SJCRH30 (cell line): ENCODE results near the gene GPR21. TPM values are rescaled to one million over a fixed set of nuclear protein-coding genes. Genes with fewer than 3 reads are reported as not detected.

Experiments
- DNase-seq, 2 experiments: peaks; one replicate each; pipeline ENCODE4 v3.0.0-alpha.2; 2015 to 2020
- H3K27ac ChIP-seq: fragments of 250-450 bp; sonication (Bioruptor Pico); 2 replicates; pipeline ENCODE4 v1.5.1; 2020; ENCODE audit warnings: mild to moderate bottlenecking, moderate library complexity
- H3K27me3 ChIP-seq: fragments of 250-450 bp; sonication (Bioruptor Pico); 2 replicates; pipeline ENCODE4 v1.5.1; 2020; ENCODE audit warnings: mild to moderate bottlenecking, moderate library complexity
- H3K36me3 ChIP-seq: fragments of 250-450 bp; sonication (Bioruptor Pico); 2 replicates; pipeline ENCODE4 v1.5.1; 2020; ENCODE audit warnings: mild to moderate bottlenecking, moderate library complexity
- H3K4me1 ChIP-seq: fragments of 250-450 bp; sonication (Bioruptor Pico); 2 replicates; pipeline ENCODE4 v1.5.1; 2020; ENCODE audit warnings: mild to moderate bottlenecking, moderate library complexity
- H3K4me3 ChIP-seq: fragments of 250-450 bp; sonication (Bioruptor Pico); 2 replicates; pipeline ENCODE4 v1.5.1; 2020; ENCODE audit warnings: mild to moderate bottlenecking, moderate library complexity
- H3K9me3 ChIP-seq: fragments of 250-450 bp; sonication (Bioruptor Pico); replicated peaks from 2 replicates; pipeline ENCODE4 v1.5.1; 2020; ENCODE audit warnings: mild to moderate bottlenecking, moderate library complexity
- total RNA-seq: library from RNA; depleted of rRNA; stranded (reverse); fragments of >200 nt; shearing (Covaris generic); gene quantifications from 2 replicates; pipeline ENCODE4 v1.2.3, GENCODE V29; 2014; rRNA removed

GPR21 gene
- 0.68 and 1.7 TPM in 2 replicates for total RNA-seq

DNA sequence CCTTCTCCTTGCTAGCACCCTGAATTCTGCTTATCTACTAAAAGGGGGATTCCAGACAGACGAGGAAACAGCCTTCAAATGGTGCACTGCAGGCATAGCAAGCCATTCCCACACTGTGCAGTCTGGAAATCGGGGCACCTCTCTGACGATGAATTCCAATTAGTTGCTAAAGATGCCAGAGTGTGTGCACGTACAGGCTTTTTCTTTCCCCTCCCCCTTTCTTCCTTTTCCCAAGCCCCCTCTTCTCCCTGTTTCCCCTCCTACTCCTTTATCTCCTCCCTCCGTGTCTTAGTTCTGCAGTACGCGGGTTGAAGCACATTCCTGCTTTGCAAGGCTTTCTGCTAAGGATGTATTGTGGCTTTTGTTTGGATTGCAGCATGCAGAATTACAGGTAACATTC, at the start of gene GPR21:
TSS of gene GPR21 (plus strand) at position 316 of the 400 bp plus-strand sequence. CDS start 900 bp downstream, outside the sequence.
- H3K27ac ChIP-seq = peak within 1 kb of the TSS; percentile 40
- H3K9me3 ChIP-seq = no peaks in the 10 kb centered on the region
- no peaks in the 10 kb centered on the region for H3K27me3 ChIP-seq
- peak within 1 kb of the TSS; percentile 11; the same call in 1 of the 2 replicates for H3K4me3 ChIP-seq
- DNase-seq = peak in 1 of 2 experiments; percentile 15
- H3K36me3 ChIP-seq = peaks cover 10% of the 10 kb centered on the region; the same call in 1 of the 2 replicates
- peaks cover 26% of the 10 kb centered on the region for H3K4me1 ChIP-seq

GRCh38 chr9:122986010-122986409, 47.5 kb upstream of the GPR21 start:
- H3K27ac ChIP-seq = no peak overlapping the region
- H3K4me1 ChIP-seq = no peaks in the 10 kb centered on the region
- no peaks in the 10 kb centered on the region for H3K9me3 ChIP-seq
- peaks cover 44% of the 10 kb centered on the region for H3K36me3 ChIP-seq
- H3K27me3 ChIP-seq = no peaks in the 10 kb centered on the region
- DNase-seq = no peak
- no peak overlapping the region for H3K4me3 ChIP-seq

GRCh38 chr9:122988141-122988540, 45.3 kb upstream of the GPR21 start:
- Histone ChIP-seq H3K27me3 (no peaks in the 10 kb centered on the region), H3K9me3 (no peaks in the 10 kb centered on the region), H3K4me1 (no peaks in the 10 kb centered on the region), H3K4me3 (no peak overlapping the region), H3K27ac (no peak overlapping the region), H3K36me3 (peaks cover 52% of the 10 kb centered on the region)
- DNase-seq = no peak

DNA sequence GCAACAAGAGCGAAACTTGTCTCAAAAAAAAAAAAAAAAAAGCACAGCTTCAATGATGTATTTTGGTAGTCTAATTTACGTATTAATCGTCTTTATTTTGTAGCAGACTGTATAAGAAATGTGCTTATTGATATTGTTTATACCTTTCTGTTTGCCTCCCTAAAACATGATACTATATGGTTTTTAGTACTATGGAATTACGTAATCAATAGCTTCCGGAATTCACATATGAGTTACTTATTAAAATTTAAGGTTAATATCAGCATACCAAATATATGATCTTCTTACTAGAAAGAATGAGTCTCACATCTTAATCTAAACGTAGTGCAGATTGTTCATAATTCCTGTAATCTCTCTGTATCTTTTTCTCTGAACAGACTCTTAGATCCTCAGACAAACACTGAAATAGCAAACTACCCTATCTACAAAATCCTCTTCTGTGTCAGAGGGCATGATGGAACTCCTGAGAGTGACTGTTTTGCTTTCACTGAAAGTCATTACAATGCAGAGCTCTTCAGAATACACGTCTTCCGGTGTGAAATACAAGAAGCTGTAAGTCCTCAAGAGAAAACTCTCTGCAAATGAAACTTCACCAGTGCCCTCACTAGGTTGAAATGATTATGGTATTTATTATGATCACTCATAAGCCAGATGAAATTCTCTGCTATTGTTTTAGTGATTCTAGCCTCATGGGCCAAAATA, 44.4 kb upstream of the GPR21 start:
- no peak for DNase-seq
- Histone ChIP-seq H3K4me1 (no peaks in the 10 kb centered on the region), H3K9me3 (no peaks in the 10 kb centered on the region), H3K27ac (no peak overlapping the region), H3K27me3 (no peaks in the 10 kb centered on the region), H3K36me3 (peaks cover 51% of the 10 kb centered on the region), H3K4me3 (no peak overlapping the region)

GRCh38 chr9:122991370-122991830, 42.1 kb upstream of the GPR21 start:
- Histone ChIP-seq H3K27me3 (no peaks in the 10 kb centered on the region), H3K36me3 (peaks cover 42% of the 10 kb centered on the region), H3K4me1 (no peaks in the 10 kb centered on the region), H3K4me3 (no peak overlapping the region), H3K9me3 (no peaks in the 10 kb centered on the region), H3K27ac (no peak overlapping the region)
- peak; percentile 25 to 60 for DNase-seq

GRCh38 chr9:122996586-122996985, 36.9 kb upstream of the GPR21 start:
- H3K4me1 ChIP-seq = peaks cover 2% of the 10 kb centered on the region; the same call in 1 of the 2 replicates
- H3K36me3 ChIP-seq = peaks cover 53% of the 10 kb centered on the region

GRCh38 chr9:122998448-122998847, 35.0 kb upstream of the GPR21 start:
- no peak overlapping the region for H3K27ac ChIP-seq
- H3K36me3 ChIP-seq = peaks cover 59% of the 10 kb centered on the region
- DNase-seq = no peak

More at GRCh38 chr9:122996586-122996985, 36.9 kb upstream of the GPR21 start:
- H3K4me3 ChIP-seq = no peak overlapping the region
- H3K27me3 ChIP-seq = no peaks in the 10 kb centered on the region
- no peak for DNase-seq
- no peaks in the 10 kb centered on the region for H3K9me3 ChIP-seq
- H3K27ac ChIP-seq = no peak overlapping the region

DNA sequence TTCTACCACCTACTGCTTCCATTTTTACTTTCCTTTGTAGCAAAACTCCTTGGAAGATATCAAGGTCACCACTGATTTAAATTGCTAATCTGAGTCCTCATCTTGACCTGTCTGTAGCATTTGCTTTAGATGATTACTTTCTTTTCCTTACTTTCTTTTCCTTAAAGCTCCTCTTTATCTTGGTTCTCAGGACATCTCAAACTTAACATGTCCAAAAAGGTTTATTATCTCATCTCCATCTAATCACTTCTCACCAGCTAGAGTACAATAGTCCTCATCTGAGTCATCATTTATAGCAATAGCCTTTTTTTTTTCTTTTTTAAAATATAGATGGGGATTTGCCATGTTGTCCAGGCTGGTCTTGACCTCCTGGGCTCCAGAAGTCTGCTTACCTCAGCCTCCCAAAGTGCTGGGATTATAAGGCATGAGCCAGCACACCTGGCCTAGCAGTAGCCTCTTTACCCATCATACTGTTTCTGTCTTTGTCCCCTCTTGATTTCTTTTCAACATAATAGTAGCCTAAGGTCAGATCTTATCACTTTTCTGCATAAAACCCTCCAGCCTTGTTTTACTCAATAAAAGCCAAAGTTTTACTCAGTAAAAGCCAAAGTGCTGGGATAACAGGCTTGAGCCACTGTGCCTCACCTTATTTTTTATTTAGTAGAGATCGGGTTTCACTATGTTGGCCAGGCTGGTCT, 32.9 kb upstream of the GPR21 start:
- no peaks in the 10 kb centered on the region for H3K9me3 ChIP-seq
- peaks cover 69% of the 10 kb centered on the region for H3K36me3 ChIP-seq
- H3K4me1 ChIP-seq = peaks cover 2% of the 10 kb centered on the region; the same call in 1 of the 2 replicates
- no peak overlapping the region for H3K4me3 ChIP-seq
- no peaks in the 10 kb centered on the region for H3K27me3 ChIP-seq
- DNase-seq = no peak
- no peak overlapping the region for H3K27ac ChIP-seq

More at GRCh38 chr9:122998448-122998847, 35.0 kb upstream of the GPR21 start:
- no peak overlapping the region for H3K4me3 ChIP-seq
- H3K9me3 ChIP-seq = no peaks in the 10 kb centered on the region
- H3K27me3 ChIP-seq = no peaks in the 10 kb centered on the region
- H3K4me1 ChIP-seq = peaks cover 2% of the 10 kb centered on the region; the same call in 1 of the 2 replicates

DNA sequence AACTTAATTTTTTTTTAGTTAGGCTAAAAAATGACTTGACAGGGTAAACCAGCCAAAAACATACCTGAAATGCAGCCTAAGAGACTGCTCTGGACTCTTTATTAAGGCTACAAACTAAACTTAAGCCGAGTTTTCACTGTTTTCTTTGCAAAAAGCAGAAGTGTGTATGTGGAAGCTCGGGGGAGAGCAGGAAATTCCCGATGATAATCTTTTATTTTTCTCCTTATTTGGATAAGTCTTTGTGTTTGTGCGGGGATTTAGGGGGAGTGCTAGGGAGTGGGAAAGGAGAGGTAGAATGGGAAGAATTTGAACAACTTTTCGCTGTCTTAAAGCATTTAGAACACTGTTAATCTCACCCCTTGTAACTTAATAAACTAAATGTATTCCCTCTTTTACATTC, 30.7 kb upstream of the GPR21 start:
- no peaks in the 10 kb centered on the region for H3K27me3 ChIP-seq
- H3K27ac ChIP-seq = no peak overlapping the region
- peaks cover 54% of the 10 kb centered on the region for H3K36me3 ChIP-seq
- no peak overlapping the region for H3K4me3 ChIP-seq
- DNase-seq = no peak
- peaks cover under 1% of the 10 kb centered on the region; the same call in 1 of the 2 replicates for H3K4me1 ChIP-seq
- H3K9me3 ChIP-seq = no peaks in the 10 kb centered on the region

GRCh38 chr9:123003466-123003865, 30.0 kb upstream of the GPR21 start:
- no peak overlapping the region for H3K27ac ChIP-seq
- DNase-seq = no peak
- H3K27me3 ChIP-seq = no peaks in the 10 kb centered on the region
- no peaks in the 10 kb centered on the region for H3K4me1 ChIP-seq
- no peaks in the 10 kb centered on the region for H3K9me3 ChIP-seq
- H3K4me3 ChIP-seq = no peak overlapping the region
- peaks cover 50% of the 10 kb centered on the region for H3K36me3 ChIP-seq

DNA sequence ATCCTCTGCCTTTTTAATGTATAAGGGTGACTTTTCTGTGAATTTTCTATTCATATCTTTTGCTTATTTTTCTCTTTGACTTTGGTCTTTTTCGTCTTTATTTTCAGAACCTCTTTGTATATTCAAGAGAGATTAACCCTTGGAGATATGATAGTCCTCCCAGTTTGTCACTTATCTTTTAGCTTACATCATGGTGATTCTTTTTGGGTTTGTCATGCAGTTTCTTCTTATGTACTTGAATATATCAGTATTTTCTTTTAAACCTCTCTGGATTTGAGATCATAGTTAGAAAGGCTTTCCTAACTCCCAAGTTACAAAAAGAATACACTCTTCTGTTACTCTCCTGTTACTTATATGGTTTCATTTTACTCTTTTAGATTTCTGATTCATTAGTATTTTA, 27.5 kb upstream of the GPR21 start:
- Histone ChIP-seq H3K27me3 (no peaks in the 10 kb centered on the region), H3K27ac (no peak overlapping the region), H3K4me1 (no peaks in the 10 kb centered on the region), H3K9me3 (no peaks in the 10 kb centered on the region), H3K4me3 (no peak overlapping the region), H3K36me3 (peaks cover 47% of the 10 kb centered on the region)
- DNase-seq = no peak

- Histone ChIP-seq H3K4me1 (no peaks in the 10 kb centered on the region), H3K36me3 (peaks cover 47% of the 10 kb centered on the region), H3K27ac (no peak overlapping the region), H3K27me3 (no peaks in the 10 kb centered on the region), H3K9me3 (no peaks in the 10 kb centered on the region), H3K4me3 (no peak overlapping the region)
- no peak for DNase-seq
Measured at GRCh38 chr9:123007269-123007668, 26.2 kb upstream of the GPR21 start.

- no peaks in the 10 kb centered on the region for H3K27me3 ChIP-seq
- no peaks in the 10 kb centered on the region for H3K4me1 ChIP-seq
- no peaks in the 10 kb centered on the region for H3K9me3 ChIP-seq
- no peak overlapping the region for H3K27ac ChIP-seq
- peaks cover 44% of the 10 kb centered on the region for H3K36me3 ChIP-seq
- DNase-seq = no peak
- no peak overlapping the region for H3K4me3 ChIP-seq
Measured at GRCh38 chr9:123008909-123009308, 24.6 kb upstream of the GPR21 start.

- no peaks in the 10 kb centered on the region for H3K27me3 ChIP-seq
- no peak overlapping the region for H3K4me3 ChIP-seq
- no peaks in the 10 kb centered on the region for H3K9me3 ChIP-seq
- H3K27ac ChIP-seq = no peak overlapping the region
- no peak for DNase-seq
- no peaks in the 10 kb centered on the region for H3K4me1 ChIP-seq
- H3K36me3 ChIP-seq = peaks cover 48% of the 10 kb centered on the region
Measured at GRCh38 chr9:123011380-123011779, 22.1 kb upstream of the GPR21 start.

DNA sequence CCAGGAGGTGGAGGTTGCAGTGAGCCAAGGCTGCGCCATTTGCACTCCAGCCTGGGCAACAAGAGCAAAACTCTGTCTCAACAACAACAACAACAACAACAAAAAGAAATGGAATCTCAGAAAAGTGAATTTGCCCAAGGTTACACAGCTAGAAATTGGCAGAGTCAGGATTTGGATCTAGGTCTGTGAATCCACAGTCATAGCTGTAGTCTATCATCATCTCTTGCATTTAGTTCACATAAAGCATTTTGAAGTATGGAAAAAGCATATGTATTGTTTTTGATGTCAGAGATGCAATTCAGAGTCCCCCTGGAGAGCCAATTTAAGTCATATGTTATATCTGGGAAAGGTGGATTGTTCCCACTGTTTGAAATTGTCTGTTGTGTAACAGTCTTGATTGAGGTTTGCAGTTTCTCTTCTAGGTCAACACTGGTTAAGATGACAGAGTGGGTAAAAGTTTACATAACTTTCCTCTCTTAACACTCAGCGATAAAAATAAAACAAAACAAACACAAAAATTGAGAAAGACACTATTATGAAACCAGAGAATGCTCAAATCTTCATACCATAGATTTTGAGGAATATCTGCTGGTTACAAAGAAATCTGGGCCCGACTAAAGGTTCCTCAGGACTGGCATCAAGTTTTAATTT, 21.5 kb upstream of the GPR21 start:
- DNase-seq = no peak
- no peak overlapping the region for H3K4me3 ChIP-seq
- H3K36me3 ChIP-seq = peaks cover 54% of the 10 kb centered on the region
- no peaks in the 10 kb centered on the region for H3K4me1 ChIP-seq
- no peaks in the 10 kb centered on the region for H3K9me3 ChIP-seq
- no peak overlapping the region for H3K27ac ChIP-seq
- H3K27me3 ChIP-seq = no peaks in the 10 kb centered on the region
